K562 (cell line): ENCODE measurements around the gene CDCP1. TPM values are rescaled to one million over a fixed set of nuclear protein-coding genes. Genes with fewer than 3 reads are reported as not detected.

ENCODE experiments used
- CHD1 ChIP-seq: fragments of 200-600 bp; sonication (generic); IDR thresholded peaks from one replicate; pipeline ENCODE4 v1.6.1; 2012; ENCODE audit warnings: mild to moderate bottlenecking, moderate library complexity, low read length, inconsistent platforms
- CREM ChIP-seq: IDR thresholded peaks from 2 replicates; pipeline ENCODE4 v1.6.1; 2014; ENCODE audit warnings: antibody characterized with exemption, low read depth
- CTBP1 ChIP-seq: fragments of 450-650 bp; IDR thresholded peaks from 2 replicates; pipeline ENCODE4 v1.6.1; 2016; ENCODE audit warnings: borderline replicate concordance
- ETS2 ChIP-seq: IDR thresholded peaks from 2 replicates; pipeline ENCODE4 v1.6.1; 2016; ENCODE audit warnings: borderline replicate concordance, missing genetic modification characterization, mild to moderate bottlenecking, moderate library complexity, missing compliant biosample characterization; ENCODE audit not compliant: poor library complexity, severe bottlenecking
- HDAC2 ChIP-seq: fragments of 450-650 bp; IDR thresholded peaks from 2 replicates; pipeline ENCODE4 v1.6.1; 2016; ENCODE audit warnings: mild to moderate bottlenecking
- LARP7 ChIP-seq: fragments of 450-650 bp; IDR thresholded peaks from 2 replicates; pipeline ENCODE4 v1.6.1; 2016
- MEIS2 ChIP-seq: fragments of 450-650 bp; IDR thresholded peaks from 2 replicates; pipeline ENCODE4 v1.6.1; 2014; ENCODE audit warnings: mild to moderate bottlenecking; ENCODE audit not compliant: partially characterized antibody
- NELFE ChIP-seq: IDR thresholded peaks from 2 replicates; pipeline ENCODE4 v1.6.1; 2011; ENCODE audit warnings: mild to moderate bottlenecking; ENCODE audit not compliant: insufficient read depth, insufficient read length
- NEUROD1 ChIP-seq: fragments of 150-350 bp; IDR thresholded peaks from 2 replicates; pipeline ENCODE4 v1.6.1; 2014; ENCODE audit warnings: borderline replicate concordance, low read length, low read depth; ENCODE audit not compliant: partially characterized antibody
- SIRT6 ChIP-seq: IDR thresholded peaks from one replicate; pipeline ENCODE4 v1.6.1; 2012; ENCODE audit warnings: low read depth, mild to moderate bottlenecking, control low read depth, inconsistent platforms, low read length, moderate library complexity
- SMAD4 ChIP-seq: fragments of 250-450 bp; sonication (Bioruptor Pico); conservative IDR thresholded peaks from 2 replicates; pipeline ENCODE4 v1.8.0; 2021; ENCODE audit warnings: inconsistent platforms, mild to moderate bottlenecking, moderate library complexity
- SMARCA4 ChIP-seq: fragments of 450-650 bp; IDR thresholded peaks from 2 replicates; pipeline ENCODE4 v1.6.1; 2016
- SNRNP70 ChIP-seq: fragments of 200-400 bp; formaldehyde crosslinking; optimal IDR thresholded peaks from 2 replicates; pipeline ENCODE3; 2017; ENCODE audit warnings: low read depth, low read length
- XRCC3 ChIP-seq: fragments of 450-650 bp; IDR thresholded peaks from 2 replicates; pipeline ENCODE4 v1.6.1; 2017; ENCODE audit warnings: mild to moderate bottlenecking, moderate library complexity
- YY1 ChIP-seq, 3 experiments: IDR thresholded peaks; 2 replicates each; pipeline ENCODE4 v1.6.1; 2011; ENCODE audit warnings: low read length in 2 of 3, mild to moderate bottlenecking in 2 of 3, moderate library complexity in 2 of 3, borderline replicate concordance in 1 of 3, control low read depth in 1 of 3, low read depth in 1 of 3; ENCODE audit not compliant: insufficient read depth in 3 of 3, insufficient replicate concordance in 2 of 3, control insufficient read depth in 1 of 3, insufficient read length in 1 of 3; ENCODE audit errors: extremely low read depth in 1 of 3
- ZNF3 ChIP-seq: fragments of 250-450 bp; sonication (Bioruptor Pico); IDR thresholded peaks from 2 replicates; pipeline ENCODE4 v1.5.0; 2021; ENCODE audit warnings: mild to moderate bottlenecking, moderate library complexity
- ZNF41 ChIP-seq: fragments of 250-450 bp; sonication (Bioruptor Pico); conservative IDR thresholded peaks from 2 replicates; pipeline ENCODE4 v1.4.0; 2020; ENCODE audit warnings: mild to moderate bottlenecking
- ZNF707 ChIP-seq: fragments of 250-450 bp; sonication (Bioruptor Pico); conservative IDR thresholded peaks from 2 replicates; pipeline ENCODE4 v1.8.0; 2022; ENCODE audit warnings: inconsistent platforms, mild to moderate bottlenecking, moderate library complexity
- polyA plus RNA-seq, 8 experiments: library from polyadenylated mRNA; depleted of rRNA in 4 of 8; stranded (reverse) in 5 of 8; unstranded in 3 of 8; fragments of >200 nt; fragmentation: Nextera tagmentation in 2 of 8; fragmentation: Illumina TruSeq in 1 of 8; extraction: Ambion mirVana in 2 of 8; extraction: Trizol in 1 of 8; gene quantifications; 2 replicates each; pipeline versions ENCODE4 v1.2.1 to v1.2.3, GENCODE V29; 2011 to 2014; ENCODE audit warnings: inconsistent platforms in 1 of 8, missing spikeins in 1 of 8
- total RNA-seq, 7 experiments: library from RNA; depleted of rRNA in 6 of 7; stranded (reverse); fragments of >200 nt in 6 of 7; fragmentation: Illumina TruSeq in 2 of 7; extraction: Trizol in 2 of 7; gene quantifications; 2 replicates each; pipeline versions ENCODE4 v1.2.1 to v1.2.3, GENCODE V29; 2011 to 2021; ENCODE audit warnings: low replicate concordance in 1 of 7
- TF ChIP-seq, protein P1 (sequence below): fragments of 250-450 bp; sonication (Bioruptor Pico); IDR thresholded peaks from 2 replicates; pipeline ENCODE4 v1.5.0; 2022; ENCODE audit warnings: mild to moderate bottlenecking
- TF ChIP-seq, protein P2 (sequence below): sonication (generic); formaldehyde crosslinking; IDR thresholded peaks from 2 replicates; pipeline ENCODE4 v1.8.1; 2022; ENCODE audit warnings: missing genetic modification reagents
- TF ChIP-seq, protein P3 (sequence below): fragments of 250-450 bp; sonication (Bioruptor Pico); IDR thresholded peaks from 2 replicates; pipeline ENCODE4 v1.8.0; 2021; ENCODE audit warnings: mild to moderate bottlenecking, moderate library complexity

CDCP1 gene
- total and polyA plus RNA-seq, 9 of the 15 experiments (the other 6 are each of a cell fraction or from before 2014, with no cell fraction given), result 3.9 to 16.4 (median 5.2) TPM

DNA sequence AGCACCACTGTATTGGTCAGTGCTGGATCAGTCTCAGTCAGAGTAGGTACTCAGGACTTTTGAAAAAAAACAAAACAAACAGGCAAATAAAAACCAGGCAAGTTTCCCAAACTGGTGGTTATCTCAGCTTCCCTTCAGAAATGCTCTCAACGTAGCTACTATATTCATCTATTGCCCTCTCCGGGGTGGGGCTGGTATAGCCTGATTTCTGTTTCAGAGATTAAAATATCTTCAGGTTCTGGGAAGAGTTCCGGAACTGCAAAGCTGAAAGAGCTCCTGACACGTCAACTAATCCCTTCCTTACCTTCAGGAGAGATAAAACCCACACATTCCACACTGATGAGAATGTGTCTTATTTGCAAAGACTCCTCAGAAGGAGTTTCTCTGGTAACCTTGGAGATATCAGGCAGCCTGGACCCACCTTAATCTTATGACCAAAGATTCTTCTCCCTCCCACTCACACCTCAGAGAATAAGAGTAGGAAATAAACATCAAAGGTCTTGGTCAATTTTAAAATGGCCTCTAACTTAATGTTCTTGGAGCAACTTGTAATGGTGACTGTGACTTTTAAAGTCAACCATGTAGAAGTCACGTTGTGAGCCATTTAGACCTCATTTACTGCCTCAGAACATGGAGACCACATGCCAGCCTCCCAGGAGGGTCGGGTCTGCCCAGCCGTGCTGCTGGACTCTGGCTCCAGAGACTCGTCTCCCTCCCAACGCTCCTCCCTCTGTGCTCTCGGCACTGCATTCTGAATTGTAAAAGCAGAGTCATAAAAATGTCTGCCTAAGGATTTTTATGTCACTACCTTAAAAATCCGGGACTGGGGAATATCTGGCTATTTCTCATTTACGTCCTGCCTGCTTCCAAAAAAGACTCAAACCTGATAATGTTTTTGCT, 53.8 kb downstream of the CDCP1 start (continued):
- no peak for TF ChIP-seq NELFE
- TF ChIP-seq ZNF3, result no peak
- no peak for TF ChIP-seq SNRNP70
- no peak for TF ChIP-seq ZNF707 (CRISPR knock-in tag)
- TF ChIP-seq XRCC3, result no peak
- peak; percentile 68 for TF ChIP-seq CREM
- peak; percentile 100 for TF ChIP-seq CTBP1
- peak in 1 of 3 experiments; percentile 76 for TF ChIP-seq YY1 (IDR thresholded peaks at IDR 0.05; ENCODE audit: borderline replicate concordance in 1 of 3, control insufficient read depth in 1 of 3, extremely low read depth in 1 of 3, insufficient read depth in 3 of 3, insufficient read length in 1 of 3, insufficient replicate concordance in 2 of 3, low read depth in 1 of 3, low read length in 2 of 3)
- TF ChIP-seq SIRT6, result no peak
- TF ChIP-seq, protein P1, sequence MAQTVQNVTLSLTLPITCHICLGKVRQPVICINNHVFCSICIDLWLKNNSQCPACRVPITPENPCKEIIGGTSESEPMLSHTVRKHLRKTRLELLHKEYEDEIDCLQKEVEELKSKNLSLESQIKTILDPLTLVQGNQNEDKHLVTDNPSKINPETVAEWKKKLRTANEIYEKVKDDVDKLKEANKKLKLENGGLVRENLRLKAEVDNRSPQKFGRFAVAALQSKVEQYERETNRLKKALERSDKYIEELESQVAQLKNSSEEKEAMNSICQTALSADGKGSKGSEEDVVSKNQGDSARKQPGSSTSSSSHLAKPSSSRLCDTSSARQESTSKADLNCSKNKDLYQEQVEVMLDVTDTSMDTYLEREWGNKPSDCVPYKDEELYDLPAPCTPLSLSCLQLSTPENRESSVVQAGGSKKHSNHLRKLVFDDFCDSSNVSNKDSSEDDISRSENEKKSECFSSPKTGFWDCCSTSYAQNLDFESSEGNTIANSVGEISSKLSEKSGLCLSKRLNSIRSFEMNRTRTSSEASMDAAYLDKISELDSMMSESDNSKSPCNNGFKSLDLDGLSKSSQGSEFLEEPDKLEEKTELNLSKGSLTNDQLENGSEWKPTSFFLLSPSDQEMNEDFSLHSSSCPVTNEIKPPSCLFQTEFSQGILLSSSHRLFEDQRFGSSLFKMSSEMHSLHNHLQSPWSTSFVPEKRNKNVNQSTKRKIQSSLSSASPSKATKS (CRISPR knock-in tag), result no peak
- TF ChIP-seq, protein P2, sequence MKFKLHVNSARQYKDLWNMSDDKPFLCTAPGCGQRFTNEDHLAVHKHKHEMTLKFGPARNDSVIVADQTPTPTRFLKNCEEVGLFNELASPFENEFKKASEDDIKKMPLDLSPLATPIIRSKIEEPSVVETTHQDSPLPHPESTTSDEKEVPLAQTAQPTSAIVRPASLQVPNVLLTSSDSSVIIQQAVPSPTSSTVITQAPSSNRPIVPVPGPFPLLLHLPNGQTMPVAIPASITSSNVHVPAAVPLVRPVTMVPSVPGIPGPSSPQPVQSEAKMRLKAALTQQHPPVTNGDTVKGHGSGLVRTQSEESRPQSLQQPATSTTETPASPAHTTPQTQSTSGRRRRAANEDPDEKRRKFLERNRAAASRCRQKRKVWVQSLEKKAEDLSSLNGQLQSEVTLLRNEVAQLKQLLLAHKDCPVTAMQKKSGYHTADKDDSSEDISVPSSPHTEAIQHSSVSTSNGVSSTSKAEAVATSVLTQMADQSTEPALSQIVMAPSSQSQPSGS (CRISPR knock-in tag), result no peak
- no peak for TF ChIP-seq LARP7
- no peak for TF ChIP-seq ZNF41 (CRISPR knock-in tag)
- TF ChIP-seq SMAD4, result peak; percentile 80
- TF ChIP-seq CHD1, result no peak
- peak; percentile 92 for TF ChIP-seq SMARCA4
- peak; percentile 84 for TF ChIP-seq MEIS2
- peak; percentile 96 for TF ChIP-seq HDAC2
- TF ChIP-seq ETS2, result no peak
- TF ChIP-seq, protein P3, sequence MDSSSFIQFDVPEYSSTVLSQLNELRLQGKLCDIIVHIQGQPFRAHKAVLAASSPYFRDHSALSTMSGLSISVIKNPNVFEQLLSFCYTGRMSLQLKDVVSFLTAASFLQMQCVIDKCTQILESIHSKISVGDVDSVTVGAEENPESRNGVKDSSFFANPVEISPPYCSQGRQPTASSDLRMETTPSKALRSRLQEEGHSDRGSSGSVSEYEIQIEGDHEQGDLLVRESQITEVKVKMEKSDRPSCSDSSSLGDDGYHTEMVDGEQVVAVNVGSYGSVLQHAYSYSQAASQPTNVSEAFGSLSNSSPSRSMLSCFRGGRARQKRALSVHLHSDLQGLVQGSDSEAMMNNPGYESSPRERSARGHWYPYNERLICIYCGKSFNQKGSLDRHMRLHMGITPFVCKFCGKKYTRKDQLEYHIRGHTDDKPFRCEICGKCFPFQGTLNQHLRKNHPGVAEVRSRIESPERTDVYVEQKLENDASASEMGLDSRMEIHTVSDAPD (CRISPR knock-in tag), result 0 out of 2 replicates have a peak, but pooled peaks have one; percentile 6
- no peak for TF ChIP-seq NEUROD1
